ENCODE results near the gene SYNJ1. TPM values are rescaled to one million over a fixed set of nuclear protein-coding genes. Genes with fewer than 3 reads are reported as not detected.
"Not testable (repeated sequence)": the region's sequence is repeated elsewhere in the genome, so short reads cannot be mapped to it uniquely, and the experiment has no call there.

Gene SYNJ1
- 1 to 10 TPM; 5.6 to 8.7 (median 6.9) TPM for total RNA-seq
- long read RNA-seq, result 0 reads

- peak within 1 kb of the TSS; percentile 87 to 95 (median 95) for H3K4me3 ChIP-seq
- intact Hi-C loops (cut with DNase I), result no loop called here
- DNase-seq (peak; percentile 97 to 98 (median 98)), ATAC-seq (peak; percentile 96 to 98 (median 96))
- peak within 1 kb of the TSS; percentile 57 to 87 (median 81) for H3K27ac ChIP-seq
- TF ChIP-seq POLR2A (IDR thresholded peaks at IDR 0.05) (peak; percentile 91), CTCF (IDR thresholded peaks at IDR 0.05) (no peak)
- WGBS (ENCODE audit: insufficient coverage, low coverage, low lambda C conversion rate, missing lambda C conversion rate), result 0% methylated on average over 2 of the region's 79 CpGs
- no peaks in the 10 kb centered on the region for H3K27me3 ChIP-seq
- no peaks in the 10 kb centered on the region for H3K9me3 ChIP-seq
- peaks cover 0 to 13% (median 2%) of the 10 kb centered on the region in 4 donors for H3K4me1 ChIP-seq
- no peaks in the 10 kb centered on the region for H3K36me3 ChIP-seq
Observed at GRCh38 chr21:32727687-32728455, at the start of gene SYNJ1. TSS of gene SYNJ1 (minus strand) at chr21:32728013. CDS start at chr21:32726895, 1,118 bp downstream.

GRCh38 chr21:32777269-32777668 is 49.5 kb upstream of the SYNJ1 start:
- no peak for DNase-seq
- WGBS (ENCODE audit: insufficient coverage, low coverage, low lambda C conversion rate, missing lambda C conversion rate), result 89% methylated on average over 1 of the region's 1 CpG
- ATAC-seq, result no peak
- intact Hi-C loops (cut with DNase I), result no loop called here
- no peak for TF ChIP-seq CTCF (IDR thresholded peaks at IDR 0.05)
- TF ChIP-seq POLR2A (IDR thresholded peaks at IDR 0.05), result no peak
- Histone ChIP-seq H3K4me1 (peaks cover 0 to 5% (median 0%) of the 10 kb centered on the region in 4 donors), H3K27me3 (no peaks in the 10 kb centered on the region), H3K4me3 (no peak overlapping the region), H3K36me3 (no peaks in the 10 kb centered on the region), H3K27ac (no peak overlapping the region), H3K9me3 (no peaks in the 10 kb centered on the region)

GRCh38 chr21:32776743-32777142 is 48.9 kb upstream of the SYNJ1 start:
- intact Hi-C loops (cut with DNase I), result no loop called here
- no peaks in the 10 kb centered on the region for H3K9me3 ChIP-seq
- no peaks in the 10 kb centered on the region for H3K27me3 ChIP-seq
- no peak overlapping the region for H3K27ac ChIP-seq
- WGBS (ENCODE audit: insufficient coverage, low coverage, low lambda C conversion rate, missing lambda C conversion rate), result 76% methylated on average over 5 of the region's 6 CpGs
- H3K4me3 ChIP-seq, result no peak overlapping the region
- H3K4me1 ChIP-seq, result peaks cover 0 to 5% (median 1%) of the 10 kb centered on the region in 4 donors
- no peak for ATAC-seq
- H3K36me3 ChIP-seq, result no peaks in the 10 kb centered on the region
- DNase-seq, result no peak
- TF ChIP-seq POLR2A (IDR thresholded peaks at IDR 0.05), result no peak
- TF ChIP-seq CTCF (IDR thresholded peaks at IDR 0.05), result no peak

GRCh38 chr21:32773048-32773344 is 45.2 kb upstream of the SYNJ1 start:
- Histone ChIP-seq H3K4me1 (peaks cover 0 to 14% (median 5%) of the 10 kb centered on the region in 4 donors), H3K4me3 (peak overlapping the region in 1 of 3 donors; percentile 63)
- H3K9me3 ChIP-seq; DNase-seq; H3K27me3 ChIP-seq; intact Hi-C loops (cut with DNase I); H3K36me3 ChIP-seq; ATAC-seq; H3K27ac ChIP-seq: not testable (repeated sequence)
- 98% methylated on average over 11 of the region's 11 CpGs for WGBS (ENCODE audit: insufficient coverage, low coverage, low lambda C conversion rate, missing lambda C conversion rate)

GRCh38 chr21:32772281-32773047 is 44.7 kb upstream of the SYNJ1 start:
- 16% methylated on average over 13 of the region's 13 CpGs for WGBS (ENCODE audit: insufficient coverage, low coverage, low lambda C conversion rate, missing lambda C conversion rate)
- peak; percentile 23 to 51 (median 44) for ATAC-seq
- Histone ChIP-seq H3K27me3 (no peaks in the 10 kb centered on the region), H3K36me3 (peaks cover 0 to 7% (median 0%) of the 10 kb centered on the region in 4 donors), H3K4me3 (peak overlapping the region; percentile 41 to 72 (median 63)), H3K4me1 (peaks cover 0 to 14% (median 5%) of the 10 kb centered on the region in 4 donors), H3K9me3 (no peaks in the 10 kb centered on the region), H3K27ac (peak overlapping the region; percentile 72 to 76 (median 75))
- DNase-seq, result peak; percentile 41 to 65 (median 56)
- intact Hi-C loops (cut with DNase I), result no loop called here
- TF ChIP-seq POLR2A (IDR thresholded peaks at IDR 0.05) (peak; percentile 4), CTCF (IDR thresholded peaks at IDR 0.05) (no peak)

Measured in right lobe of liver (tissue), 6 donors.